Stimulated activated CD4-positive, alpha-beta T cell treated with anti-CD3 and anti-CD28 coated beads, TNF-alpha, amount 100 ng/mL, for 4 hours (primary cell): ENCODE results near the gene BACH2.

Experiments used
- DNase-seq, 3 experiments: peaks; one replicate each; pipeline ENCODE4 v3.0.0-alpha.2; 2020; ENCODE audit warnings: low read depth in 3 of 3

The BACH2 gene

DNA sequence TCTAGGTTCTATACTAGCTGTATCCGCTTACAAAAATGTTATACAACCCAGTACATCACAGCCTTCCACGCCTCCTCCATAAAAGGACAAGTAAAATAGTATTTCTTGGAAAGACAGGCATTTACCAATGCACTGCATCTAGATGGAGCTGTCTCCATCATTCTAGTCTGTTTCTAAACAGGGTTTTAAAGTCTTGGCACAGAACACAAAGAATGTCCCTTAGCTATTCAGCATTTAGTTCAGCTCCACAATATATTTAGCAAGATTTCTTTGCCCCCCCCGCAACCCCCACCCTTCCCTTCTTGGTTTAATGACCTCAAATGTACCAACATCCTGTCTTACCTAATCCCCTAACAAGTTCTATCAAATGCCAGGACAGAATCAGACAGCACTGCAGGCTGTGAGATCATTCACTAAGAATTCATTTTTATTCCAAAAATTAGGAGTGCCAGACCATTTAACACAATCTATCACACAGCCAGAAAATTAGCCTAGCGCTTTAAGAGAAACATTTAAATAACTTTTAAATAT, 198.6 kb downstream of the BACH2 start:
- DNase-seq = no peak

GRCh38 chr6:90097356-90097755, 199.3 kb downstream of the BACH2 start:
- DNase-seq = no peak

- no peak for DNase-seq
Observed at GRCh38 chr6:90096818-90097217, 199.8 kb downstream of the BACH2 start.

- no peak for DNase-seq
Observed at GRCh38 chr6:90095788-90096187, 200.9 kb downstream of the BACH2 start.

DNA sequence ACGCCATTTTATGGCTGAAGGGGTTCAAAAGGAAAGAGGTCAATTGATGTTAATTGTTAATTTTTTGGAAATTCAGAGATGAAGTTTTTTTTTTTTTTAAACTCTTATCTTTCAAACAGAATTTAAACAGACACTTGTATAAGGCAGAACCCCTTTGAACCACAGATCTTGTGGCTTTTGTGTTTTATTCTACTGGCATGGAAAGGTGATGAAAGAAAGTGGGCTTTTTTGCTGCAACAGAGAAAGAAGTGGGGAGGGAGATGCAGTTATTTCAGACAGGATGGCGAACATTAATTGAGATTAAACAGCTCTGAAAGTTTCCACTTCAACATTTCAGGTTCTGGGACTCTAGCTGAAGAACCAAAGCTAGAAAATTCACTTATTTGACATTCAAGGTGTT, 201.5 kb downstream of the BACH2 start:
- DNase-seq = no peak

DNA sequence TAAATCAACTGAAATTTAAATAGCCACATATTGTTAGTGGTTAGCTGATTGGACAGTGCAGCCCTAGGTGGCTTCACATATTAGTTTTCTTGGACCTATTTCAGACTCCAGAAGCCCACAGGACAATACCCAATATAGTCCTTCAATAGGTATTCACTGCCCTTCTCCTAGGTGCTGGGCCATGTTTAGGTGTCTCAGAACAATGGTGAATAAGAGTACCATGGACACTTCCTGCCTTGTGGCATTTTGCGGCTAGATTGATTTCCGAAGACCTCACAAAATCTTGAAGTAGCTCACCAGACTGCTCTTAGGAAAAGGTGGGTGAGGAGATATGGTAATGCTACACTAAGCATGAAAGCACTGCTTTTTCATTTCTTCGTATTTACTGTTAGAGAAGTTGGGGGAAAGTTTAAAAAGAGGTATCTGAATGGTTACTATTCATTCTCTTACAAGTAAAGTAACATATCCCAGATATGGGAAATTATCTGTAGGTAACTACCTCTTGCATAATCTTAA, 203.0 kb downstream of the BACH2 start:
- no peak for DNase-seq

DNA sequence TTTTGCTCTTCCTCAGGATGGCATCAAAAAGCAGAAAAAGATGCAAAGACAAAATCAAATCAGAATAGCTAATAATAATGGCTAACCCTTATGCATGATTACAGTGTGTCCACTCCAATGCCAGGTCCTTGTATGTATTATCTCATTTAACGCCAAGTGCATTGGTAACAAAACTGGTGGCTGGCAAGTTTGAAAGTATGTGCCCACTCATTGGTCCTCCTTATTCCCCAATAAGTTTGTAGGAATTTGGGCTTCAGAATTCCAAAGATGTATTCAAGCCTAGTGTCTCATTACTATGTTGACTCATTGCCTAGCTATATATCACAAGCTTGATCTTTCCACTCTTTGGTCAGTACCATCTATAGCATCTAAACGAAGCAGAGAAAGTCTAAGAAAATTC, 205.8 kb downstream of the BACH2 start:
- DNase-seq = no peak

DNA sequence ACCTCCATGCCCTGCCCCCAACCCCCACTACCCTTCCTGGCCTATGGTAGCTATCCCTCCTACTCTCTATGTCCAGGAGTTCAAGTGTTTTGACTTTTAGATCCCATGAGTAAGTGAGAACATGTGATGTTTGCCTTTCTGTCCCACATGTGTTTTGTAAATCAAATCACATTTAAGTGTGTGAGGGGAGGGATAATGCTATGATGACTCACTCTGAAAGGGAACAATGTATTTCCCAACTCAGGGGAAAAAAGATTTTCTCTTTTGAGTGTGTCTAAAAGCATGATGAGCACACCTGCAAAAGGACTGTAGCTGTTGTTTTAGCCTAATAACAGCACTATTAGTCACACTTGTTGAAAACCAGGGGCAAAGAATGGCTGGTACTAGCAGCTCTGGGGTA, 208.6 kb downstream of the BACH2 start:
- no peak for DNase-seq

GRCh38 chr6:90087106-90087833, 209.4 kb downstream of the BACH2 start:
- no peak for DNase-seq

DNA sequence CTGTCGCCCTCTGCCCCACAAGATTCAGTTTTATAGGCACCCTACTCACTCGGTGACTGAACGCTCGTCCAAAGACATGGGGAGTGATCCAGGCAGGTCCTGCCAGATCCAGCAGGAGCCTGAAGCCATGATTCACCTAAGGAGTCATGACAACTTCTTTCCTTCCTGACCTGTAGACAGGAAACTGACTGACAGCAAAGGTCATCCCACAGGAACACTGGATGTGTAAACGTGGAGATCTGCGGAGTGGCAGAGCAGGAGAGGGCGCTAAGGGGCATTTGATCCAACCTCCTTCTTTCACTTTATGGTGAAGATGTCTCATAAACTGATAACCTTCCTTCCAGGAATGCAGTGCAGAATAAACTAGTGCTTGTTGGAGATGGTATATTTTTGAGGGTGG, 210.1 kb downstream of the BACH2 start:
- no peak for DNase-seq

- DNase-seq = peak in 1 of 3 experiments; percentile 33
Observed at GRCh38 chr6:90083891-90084290, 212.8 kb downstream of the BACH2 start.

GRCh38 chr6:90082847-90083246, 213.8 kb downstream of the BACH2 start:
- no peak for DNase-seq

DNA sequence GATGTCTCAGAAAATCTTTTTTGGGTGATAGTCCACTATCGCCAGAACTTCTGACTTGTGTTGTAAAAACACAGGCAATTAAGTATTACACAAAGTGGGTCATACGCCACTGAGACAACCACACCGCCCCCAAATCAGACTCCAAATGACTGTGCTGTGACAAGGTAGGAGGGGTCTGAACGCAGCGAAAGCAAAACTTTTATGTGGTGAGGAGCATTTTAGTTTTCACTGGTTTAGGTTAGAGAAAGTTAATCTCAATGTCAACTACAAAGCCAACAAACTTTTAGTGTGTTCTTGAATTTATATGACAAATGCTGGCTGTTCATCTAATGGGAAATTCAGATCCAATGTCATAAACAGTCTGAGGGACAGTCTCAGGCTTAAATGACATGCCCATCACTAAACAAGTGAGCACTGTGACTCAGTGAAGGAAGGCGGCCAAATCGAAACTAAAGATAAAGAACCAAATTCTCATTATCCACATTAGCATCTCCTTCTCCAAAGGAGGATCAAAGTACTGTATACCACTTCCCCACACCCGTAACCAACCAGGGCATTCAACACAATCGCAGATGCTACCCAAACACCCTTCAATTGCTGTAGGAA, 215.7 kb downstream of the BACH2 start:
- DNase-seq = peak; percentile 31 to 57 (median 53)

GRCh38 chr6:90079560-90080490, 216.8 kb downstream of the BACH2 start:
- DNase-seq = peak in 2 of 3 experiments; percentile 26 to 40

- DNase-seq = no peak
Observed at GRCh38 chr6:90078513-90079289, 217.9 kb downstream of the BACH2 start.

GRCh38 chr6:90076511-90077415, 219.9 kb downstream of the BACH2 start:
- no peak for DNase-seq

DNA sequence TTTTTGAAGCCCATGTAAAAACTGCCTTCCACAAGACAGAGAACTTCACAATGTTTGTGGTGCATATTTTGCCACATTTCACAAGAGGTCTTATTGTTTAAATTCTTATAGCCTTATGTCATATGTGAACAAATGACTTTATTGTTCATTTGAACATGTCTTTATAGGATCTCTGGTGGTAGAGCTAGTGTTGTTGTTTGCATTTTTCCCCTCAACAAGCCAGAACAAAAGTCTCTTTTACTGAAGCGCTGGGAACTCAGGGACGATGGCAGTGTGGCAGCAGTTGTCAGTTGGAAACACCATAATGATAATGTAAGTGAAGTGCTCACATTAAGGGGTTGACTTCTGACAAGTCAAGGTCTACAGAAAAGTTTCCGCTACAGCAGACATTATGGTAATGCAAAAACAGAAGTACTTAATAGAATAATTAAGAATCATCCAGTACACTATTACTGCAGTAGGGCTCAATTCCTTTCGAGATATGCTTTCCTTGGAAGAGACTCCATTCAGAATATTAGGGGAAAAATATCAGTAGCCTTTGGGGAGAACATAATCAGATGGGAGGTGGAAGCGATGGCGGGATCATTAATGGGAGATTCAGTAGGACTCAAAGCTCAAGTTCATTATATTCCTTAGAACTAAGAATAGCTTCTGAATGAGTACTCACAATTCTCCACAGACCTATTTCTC, 222.3 kb downstream of the BACH2 start:
- no peak for DNase-seq

DNA sequence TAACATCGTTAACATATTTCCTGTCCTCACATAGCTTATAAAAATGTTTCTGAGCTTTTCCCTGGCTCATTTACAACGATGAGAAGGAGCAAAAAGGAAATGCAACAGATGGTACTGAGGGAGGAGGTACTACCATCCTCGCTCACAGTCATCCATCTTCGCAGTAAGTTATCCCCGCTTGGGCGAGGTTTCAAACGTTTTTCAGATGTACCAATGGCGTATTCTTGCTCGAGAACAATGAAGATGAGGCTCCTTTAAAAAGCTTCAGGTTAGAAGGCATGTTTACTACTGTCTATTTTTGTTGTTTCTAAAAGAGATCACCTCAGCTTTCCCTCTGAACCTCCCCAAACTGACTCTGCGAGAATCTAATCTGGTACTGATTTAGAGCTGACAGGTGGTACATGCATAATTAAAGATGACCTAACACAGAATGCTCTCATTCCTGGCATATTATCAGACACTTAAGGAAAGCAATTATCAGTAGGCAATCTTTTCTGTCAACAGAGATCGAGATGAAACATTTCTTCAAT, 223.6 kb downstream of the BACH2 start:
- DNase-seq = no peak

GRCh38 chr6:90072501-90072900, 224.1 kb downstream of the BACH2 start:
- DNase-seq = no peak
